HepG2 (cell line): ENCODE measurements around the gene SLC4A2. TPM values are rescaled to one million over a fixed set of nuclear protein-coding genes. Genes with fewer than 3 reads are reported as not detected.

ENCODE experiments used
- ATAC-seq: fragments of 200-7000 bp; cut with Tn5 transposase; 3 replicates; pipeline ENCODE4 v1.9.1; 2020; ENCODE audit warnings: mild to moderate bottlenecking, moderate library complexity
- BruUV-seq: library from RNA; stranded (reverse); fragments of 400-500 nt; replicated peaks from 2 replicates; lab custom pipeline; 2021; lab: Mats Ljungman, UMichigan
- CTCF ChIA-PET: fragments of 300-600 bp; formaldehyde crosslinking; extraction: SDS; loops from one replicate; lab custom pipeline; 2021; ENCODE audit warnings: low total read pairs, inconsistent platforms, low intra/inter-chr PET ratio; lab: Yijun Ruan, JAX
- POLR2A ChIA-PET: fragments of 350-600 bp; sonication (Branson Sonifier 250); formaldehyde crosslinking; loops from one replicate; lab custom pipeline; 2020; ENCODE audit warnings: antibody characterized with exemption, inconsistent platforms; lab: Yijun Ruan, JAX
- DNase-seq: peaks from one replicate; pipeline ENCODE4 v3.0.0-alpha.2; 2015; ENCODE audit warnings: low spot score
- FAIRE-seq: peaks from 3 replicates; lab custom pipeline; 2011; peaks lifted over from hg19 to GRCh38; lab: Jason Lieb, UNC
- H2AFZ ChIP-seq: one replicate; pipeline ENCODE4 v1.6.1; 2011; ENCODE audit warnings: low read length, inconsistent platforms
- H3K27ac ChIP-seq: fragments of 300-600 bp; 3 replicates; pipeline ENCODE4 v1.8.0; 2011; ENCODE audit warnings: mixed run types, mild to moderate bottlenecking, mixed read lengths, low read length, inconsistent platforms; ENCODE audit not compliant: insufficient read depth; ENCODE audit errors: extremely low read length
- H3K27me3 ChIP-seq, 2 experiments: fragments of 200-600 bp in 1 of 2; 2 replicates in 1 of 2; 3 replicates in 1 of 2; pipeline versions ENCODE4 v1.6.0 to v1.8.0; 2011; ENCODE audit warnings: low read length in 2 of 2, mild to moderate bottlenecking in 2 of 2, moderate library complexity in 2 of 2, inconsistent platforms in 1 of 2; ENCODE audit not compliant: insufficient read depth in 2 of 2, control insufficient read depth in 1 of 2
- H3K36me3 ChIP-seq, 2 experiments: fragments of 200-600 bp in 1 of 2; replicated peaks in 1 of 2; 2 replicates in 1 of 2; 3 replicates in 1 of 2; pipeline versions ENCODE4 v1.5.1 to v1.8.0; 2011; ENCODE audit warnings: low read length in 2 of 2, inconsistent platforms in 1 of 2; ENCODE audit not compliant: insufficient read depth in 2 of 2, control insufficient read depth in 1 of 2
- H3K4me1 ChIP-seq: 2 replicates; pipeline ENCODE4 v1.5.1; 2012; ENCODE audit warnings: low read length, inconsistent platforms; ENCODE audit not compliant: insufficient read depth
- H3K4me2 ChIP-seq: 2 replicates; pipeline ENCODE4 v1.6.0; 2011; ENCODE audit warnings: low read depth, low read length, inconsistent platforms
- H3K4me3 ChIP-seq, 3 experiments: fragments of 200-600 bp in 1 of 3; sonication (generic), shearing (Covaris generic) in 1 of 3; replicated peaks in 1 of 3; 2 replicates each; pipeline ENCODE4 v1.5.1; 2011 to 2016; ENCODE audit warnings: low read length in 3 of 3, inconsistent platforms in 2 of 3, low read depth in 2 of 3, mild to moderate bottlenecking in 2 of 3, control low read depth in 1 of 3, mixed read lengths in 1 of 3; ENCODE audit not compliant: insufficient read depth in 1 of 3
- H3K79me2 ChIP-seq: one replicate; pipeline ENCODE4 v1.6.1; 2011; ENCODE audit warnings: low read length, inconsistent platforms; ENCODE audit not compliant: insufficient read depth
- H3K9ac ChIP-seq: 2 replicates; pipeline ENCODE4 v1.6.0; 2011; ENCODE audit warnings: mild to moderate bottlenecking, low read depth, low read length, inconsistent platforms; ENCODE audit not compliant: insufficient read depth
- H3K9me3 ChIP-seq: 2 replicates; pipeline ENCODE4 v1.5.1; 2012; ENCODE audit warnings: mild to moderate bottlenecking, low read length
- H4K20me1 ChIP-seq: 2 replicates; pipeline ENCODE4 v1.6.0; 2011; ENCODE audit warnings: inconsistent platforms, mild to moderate bottlenecking, low read length, moderate library complexity; ENCODE audit not compliant: insufficient read depth
- FOXJ3 ChIP-seq: sonication (generic); formaldehyde crosslinking; IDR thresholded peaks from 2 replicates; pipeline ENCODE4 v1.4.0; 2020; ENCODE audit warnings: missing genetic modification reagents, mild to moderate bottlenecking, borderline replicate concordance
- FOXM1 ChIP-seq: sonication (generic); formaldehyde crosslinking; IDR thresholded peaks from 2 replicates; pipeline ENCODE4 v1.5.0; 2020; ENCODE audit warnings: missing genetic modification reagents
- HOXA9 ChIP-seq: sonication (generic); formaldehyde crosslinking; IDR thresholded peaks from 2 replicates; pipeline ENCODE4 v1.8.1; 2022; ENCODE audit warnings: missing genetic modification reagents, mild to moderate bottlenecking, moderate library complexity, borderline replicate concordance
- IRX3 ChIP-seq: sonication (generic); formaldehyde crosslinking; IDR thresholded peaks from 2 replicates; pipeline ENCODE4 v1.8.1; 2023; ENCODE audit warnings: mild to moderate bottlenecking, low read depth, missing genetic modification reagents, borderline replicate concordance
- REXO4 ChIP-seq: sonication (generic); formaldehyde crosslinking; IDR thresholded peaks from 2 replicates; pipeline ENCODE4 v1.8.0; 2022; ENCODE audit warnings: missing genetic modification reagents, mild to moderate bottlenecking, borderline replicate concordance
- RFX3 ChIP-seq: IDR thresholded peaks from 2 replicates; pipeline ENCODE4 v1.6.1; 2016; ENCODE audit warnings: missing biosample characterization, missing genetic modification reagents
- SRSF1 ChIP-seq: fragments of 200-400 bp; formaldehyde crosslinking; optimal IDR thresholded peaks from 2 replicates; pipeline ENCODE3; 2017; ENCODE audit warnings: mild to moderate bottlenecking, low read depth, low read length, moderate library complexity
- ZNF329 ChIP-seq: sonication (generic); formaldehyde crosslinking; IDR thresholded peaks from 2 replicates; pipeline ENCODE4 v1.9.0; 2021; ENCODE audit warnings: low read depth, mild to moderate bottlenecking, missing genetic modification reagents
- ZNF746 ChIP-seq: sonication (generic); formaldehyde crosslinking; IDR thresholded peaks from 2 replicates; pipeline ENCODE4 v1.8.0; 2022; ENCODE audit warnings: mild to moderate bottlenecking, missing genetic modification reagents
- WGBS: methylation state at CpG from one replicate; pipeline ENCODE4 v1.1.6; 2017; ENCODE audit warnings: low lambda C conversion rate; 5-methylcytosine and 5-hydroxymethylcytosine counted together
- in situ Hi-C: cut with HindIII; loops from 2 replicates; pipeline ENCODE4 v1.10.0; 2017; ENCODE audit warnings: low pct_unique_long_range_greater_than_20kb; ENCODE audit not compliant: extremely low pct_ligation_motif_present
- intact Hi-C: fragments of 100-400 bp; cut with micrococcal nuclease; formaldehyde crosslinking; loops from one replicate; pipeline ENCODE4 v1.10.0; 2022; ENCODE audit not compliant: unreplicated experiment
- polyA plus RNA-seq, 8 experiments: library from polyadenylated mRNA; depleted of rRNA in 3 of 8; stranded (reverse) in 7 of 8; unstranded in 1 of 8; fragments of >200 nt; fragmentation: Illumina TruSeq in 4 of 8; extraction: Trizol in 4 of 8; gene quantifications; 2 replicates each; pipeline versions ENCODE4 v1.2.1 to v1.2.3, GENCODE V29; 2011 to 2016; ENCODE audit warnings: low read depth in 4 of 8, missing spikeins in 1 of 8, mixed read lengths in 1 of 8; ENCODE audit not compliant: insufficient read depth in 1 of 8
- total RNA-seq, 5 experiments: library from RNA; depleted of rRNA; stranded (reverse); fragments of >200 nt; fragmentation: Illumina TruSeq; extraction: Trizol; gene quantifications; 2 replicates each; pipeline ENCODE4 v1.2.3, GENCODE V29; 2016; ENCODE audit warnings: low read depth in 1 of 5
- TF ChIP-seq, protein P1 (sequence below): sonication (generic); formaldehyde crosslinking; IDR thresholded peaks from 2 replicates; pipeline ENCODE4 v1.5.0; 2020; ENCODE audit warnings: mild to moderate bottlenecking, missing genetic modification reagents
- TF ChIP-seq, protein P2 (sequence below): sonication (generic); formaldehyde crosslinking; IDR thresholded peaks from 2 replicates; pipeline ENCODE4 v1.8.1; 2023; ENCODE audit warnings: missing genetic modification reagents, inconsistent platforms, borderline replicate concordance
- TF ChIP-seq, protein P3 (sequence below): sonication (generic); formaldehyde crosslinking; IDR thresholded peaks from 2 replicates; pipeline ENCODE4 v1.4.0; 2020; ENCODE audit warnings: missing genetic modification reagents, borderline replicate concordance

SLC4A2 gene
- total and polyA plus RNA-seq, 2 of the 13 experiments (the other 11 are each of a cell fraction or from before 2014, with no cell fraction given), result 51.9 to 73.4 TPM

DNA sequence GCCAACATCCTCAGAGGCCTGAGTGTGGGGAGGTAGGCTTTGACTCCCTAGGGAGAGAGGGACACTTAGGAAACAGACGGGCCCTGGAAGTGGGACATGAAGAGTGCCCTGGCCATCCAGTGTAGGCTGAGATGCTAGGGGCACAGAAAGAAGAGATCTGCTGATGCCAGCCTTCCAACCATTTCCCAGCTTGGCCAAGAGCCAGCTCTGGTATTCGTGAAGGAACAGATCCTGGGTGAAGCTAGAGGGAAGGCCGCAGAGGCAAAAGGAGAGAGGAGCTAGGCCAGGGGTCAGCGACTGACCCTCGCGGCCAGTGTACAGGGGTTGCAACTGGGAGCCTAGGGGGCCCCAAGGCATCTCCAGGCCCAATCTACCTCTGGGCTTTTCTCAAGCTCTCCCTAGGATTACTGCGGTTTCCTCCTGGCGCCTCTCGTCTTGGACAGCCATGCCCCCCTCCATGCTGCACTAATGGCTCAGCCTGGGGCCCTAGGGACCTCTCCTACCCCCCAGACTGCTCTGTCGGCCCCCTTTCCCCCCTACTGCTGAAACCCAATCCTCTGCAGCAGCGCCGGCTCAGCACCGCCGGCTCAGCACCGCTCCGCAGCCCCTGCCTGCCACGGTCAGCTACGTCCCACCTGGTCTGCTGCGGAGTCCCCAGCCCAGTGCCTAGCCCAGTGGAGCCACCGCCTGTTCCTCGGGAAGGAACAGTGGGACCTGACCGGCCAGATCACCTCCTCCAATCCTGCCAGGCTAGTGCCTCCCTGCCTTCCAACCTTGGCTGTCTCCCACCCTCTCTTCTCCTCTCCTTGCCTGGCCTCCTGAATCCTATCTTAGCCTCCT, 11.2 kb upstream of the SLC4A2 start, which contains the start of gene ASIC3:
TSS of gene ASIC3 (plus strand) at position 556 of the 840 bp plus-strand sequence. CDS start 355 bp downstream, outside the sequence.
- in situ Hi-C loops, result no loop called here
- H3K27me3 ChIP-seq, result peaks cover 1 to 12% of the 10 kb centered on the region in 2 experiments; a peak in 3 of 5 replicates
- FAIRE-seq, result no peak
- no peak within 1 kb of the TSS for H3K4me2 ChIP-seq
- H3K9ac ChIP-seq, result no peak within 1 kb of the TSS
- H3K9me3 ChIP-seq, result no peaks in the 10 kb centered on the region
- 68% methylated on average over 19 of the region's 22 CpGs for WGBS
- intact Hi-C loops, result no loop called here
- H4K20me1 ChIP-seq, result no peaks in the 10 kb centered on the region
- POLR2A ChIA-PET, result no interaction called here
- H2AFZ ChIP-seq, result no peak within 1 kb of the TSS
- H3K36me3 ChIP-seq, result no peaks in the 10 kb centered on the region
- H3K79me2 ChIP-seq, result no peaks in the 10 kb centered on the region
- H3K27ac ChIP-seq, result no peak within 1 kb of the TSS
- BruUV-seq, result no TSS peak
- no peak for ATAC-seq
- no peak for TF ChIP-seq ZNF746 (CRISPR knock-in tag)
- no peak for TF ChIP-seq IRX3 (CRISPR knock-in tag)
- TF ChIP-seq, protein P1, sequence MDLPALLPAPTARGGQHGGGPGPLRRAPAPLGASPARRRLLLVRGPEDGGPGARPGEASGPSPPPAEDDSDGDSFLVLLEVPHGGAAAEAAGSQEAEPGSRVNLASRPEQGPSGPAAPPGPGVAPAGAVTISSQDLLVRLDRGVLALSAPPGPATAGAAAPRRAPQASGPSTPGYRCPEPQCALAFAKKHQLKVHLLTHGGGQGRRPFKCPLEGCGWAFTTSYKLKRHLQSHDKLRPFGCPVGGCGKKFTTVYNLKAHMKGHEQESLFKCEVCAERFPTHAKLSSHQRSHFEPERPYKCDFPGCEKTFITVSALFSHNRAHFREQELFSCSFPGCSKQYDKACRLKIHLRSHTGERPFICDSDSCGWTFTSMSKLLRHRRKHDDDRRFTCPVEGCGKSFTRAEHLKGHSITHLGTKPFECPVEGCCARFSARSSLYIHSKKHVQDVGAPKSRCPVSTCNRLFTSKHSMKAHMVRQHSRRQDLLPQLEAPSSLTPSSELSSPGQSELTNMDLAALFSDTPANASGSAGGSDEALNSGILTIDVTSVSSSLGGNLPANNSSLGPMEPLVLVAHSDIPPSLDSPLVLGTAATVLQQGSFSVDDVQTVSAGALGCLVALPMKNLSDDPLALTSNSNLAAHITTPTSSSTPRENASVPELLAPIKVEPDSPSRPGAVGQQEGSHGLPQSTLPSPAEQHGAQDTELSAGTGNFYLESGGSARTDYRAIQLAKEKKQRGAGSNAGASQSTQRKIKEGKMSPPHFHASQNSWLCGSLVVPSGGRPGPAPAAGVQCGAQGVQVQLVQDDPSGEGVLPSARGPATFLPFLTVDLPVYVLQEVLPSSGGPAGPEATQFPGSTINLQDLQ (CRISPR knock-in tag), result no peak
- TF ChIP-seq SRSF1, result no peak
- no peak for TF ChIP-seq REXO4 (CRISPR knock-in tag)
- TF ChIP-seq FOXM1 (CRISPR knock-in tag), result no peak
- TF ChIP-seq FOXJ3 (CRISPR knock-in tag), result no peak
- no peak for TF ChIP-seq RFX3 (CRISPR knock-in tag)
- TF ChIP-seq ZNF329 (CRISPR knock-in tag), result no peak
- TF ChIP-seq, protein P2, sequence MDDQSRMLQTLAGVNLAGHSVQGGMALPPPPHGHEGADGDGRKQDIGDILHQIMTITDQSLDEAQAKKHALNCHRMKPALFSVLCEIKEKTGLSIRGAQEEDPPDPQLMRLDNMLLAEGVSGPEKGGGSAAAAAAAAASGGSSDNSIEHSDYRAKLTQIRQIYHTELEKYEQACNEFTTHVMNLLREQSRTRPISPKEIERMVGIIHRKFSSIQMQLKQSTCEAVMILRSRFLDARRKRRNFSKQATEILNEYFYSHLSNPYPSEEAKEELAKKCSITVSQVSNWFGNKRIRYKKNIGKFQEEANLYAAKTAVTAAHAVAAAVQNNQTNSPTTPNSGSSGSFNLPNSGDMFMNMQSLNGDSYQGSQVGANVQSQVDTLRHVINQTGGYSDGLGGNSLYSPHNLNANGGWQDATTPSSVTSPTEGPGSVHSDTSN (CRISPR knock-in tag), result no peak
- TF ChIP-seq HOXA9 (CRISPR knock-in tag), result no peak
- TF ChIP-seq, protein P3, sequence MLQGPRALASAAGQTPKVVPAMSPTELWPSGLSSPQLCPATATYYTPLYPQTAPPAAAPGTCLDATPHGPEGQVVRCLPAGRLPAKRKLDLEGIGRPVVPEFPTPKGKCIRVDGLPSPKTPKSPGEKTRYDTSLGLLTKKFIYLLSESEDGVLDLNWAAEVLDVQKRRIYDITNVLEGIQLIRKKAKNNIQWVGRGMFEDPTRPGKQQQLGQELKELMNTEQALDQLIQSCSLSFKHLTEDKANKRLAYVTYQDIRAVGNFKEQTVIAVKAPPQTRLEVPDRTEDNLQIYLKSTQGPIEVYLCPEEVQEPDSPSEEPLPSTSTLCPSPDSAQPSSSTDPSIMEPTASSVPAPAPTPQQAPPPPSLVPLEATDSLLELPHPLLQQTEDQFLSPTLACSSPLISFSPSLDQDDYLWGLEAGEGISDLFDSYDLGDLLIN (CRISPR knock-in tag), result no peak
- TF ChIP-seq, all 625 proteins: peak for 0
- CTCF ChIA-PET, result no interaction called here
- Histone ChIP-seq H3K4me1 (no peaks in the 10 kb centered on the region), H3K4me3 (no peak within 1 kb of the TSS)
- DNase-seq, result no peak
